Activated CD4-positive, alpha-beta T cell treated with anti-CD3 and anti-CD28 coated beads, Interleukin-2, amount 10 ng/mL, durations not matched to agents 24 days and 14 days (primary cell): Measurements from ENCODE around the gene GSE1. TPM values are rescaled to one million over a fixed set of nuclear protein-coding genes. Genes with fewer than 3 reads are reported as not detected.

Experiments used
- DNase-seq: peaks from one replicate; pipeline ENCODE4 v3.0.0; 2022
- H3K27ac Mint-ChIP-seq: one replicate; pipeline ENCODE4 v1.8.0; 2022; ENCODE audit warnings: mild to moderate bottlenecking, mixed read lengths
- H3K27me3 Mint-ChIP-seq: one replicate; pipeline ENCODE4 v1.8.0; 2022; ENCODE audit warnings: mixed read lengths
- H3K36me3 Mint-ChIP-seq: one replicate; pipeline ENCODE4 v1.8.0; 2022; ENCODE audit warnings: low read depth, mild to moderate bottlenecking, mixed read lengths
- H3K4me1 Mint-ChIP-seq: one replicate; pipeline ENCODE4 v1.8.0; 2021; ENCODE audit warnings: mixed read lengths
- H3K4me3 Mint-ChIP-seq: one replicate; pipeline ENCODE4 v1.8.0; 2022; ENCODE audit warnings: mild to moderate bottlenecking, moderate library complexity, mixed read lengths
- H3K9me3 Mint-ChIP-seq: one replicate; pipeline ENCODE4 v1.8.0; 2021; ENCODE audit warnings: mixed read lengths
- intact Hi-C: fragments of 100-400 bp; cut with micrococcal nuclease; formaldehyde crosslinking; loops from one replicate; pipeline ENCODE4 v1.15.1; 2023
- total RNA-seq: library from RNA; stranded (reverse); gene quantifications from 2 replicates; pipeline ENCODE4 v1.2.3, GENCODE V29; 2022

GSE1 gene
- total RNA-seq, 1 donor from 2014 or later = 37.5 TPM

DNA sequence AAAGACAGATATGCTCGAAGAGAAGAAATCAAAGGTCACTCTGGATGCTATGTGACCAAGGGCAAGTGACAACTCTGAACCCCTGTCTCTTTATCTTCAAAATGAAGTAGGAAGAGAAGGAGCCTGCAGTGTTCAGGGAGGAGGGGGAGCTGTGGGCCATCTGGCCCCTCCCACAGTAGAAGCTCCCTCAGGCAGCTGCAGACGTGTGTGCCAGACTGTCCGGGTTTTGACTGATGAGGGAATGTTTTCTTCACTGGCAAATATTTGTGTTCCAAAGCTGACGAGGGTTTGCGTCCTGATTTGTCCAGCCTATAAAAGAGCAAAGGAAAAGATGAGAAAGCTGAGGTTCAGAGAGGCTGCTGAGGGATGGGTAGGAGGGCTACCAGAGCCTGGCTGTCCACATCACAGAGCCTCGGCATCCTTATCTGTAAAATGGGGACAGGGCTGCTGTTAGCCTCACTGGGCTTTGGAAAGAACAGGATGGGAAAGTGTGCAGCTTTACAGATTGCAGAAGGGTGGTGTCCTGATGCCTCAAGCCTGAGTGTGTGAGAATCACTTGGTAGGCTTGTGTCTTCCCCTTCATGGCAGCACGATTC, 77.4 kb downstream of the GSE1 start:
- Mint-ChIP-seq H3K27ac (no peak overlapping the region), H3K27me3 (peaks cover 5% of the 10 kb centered on the region), H3K36me3 (peaks cover 9% of the 10 kb centered on the region), H3K4me1 (peaks cover 15% of the 10 kb centered on the region), H3K4me3 (no peak overlapping the region), H3K9me3 (no peaks in the 10 kb centered on the region)
- DNase-seq = no peak
- intact Hi-C loops = no loop called here

- Mint-ChIP-seq H3K27ac (no peak overlapping the region), H3K4me3 (no peak overlapping the region), H3K36me3 (no peaks in the 10 kb centered on the region), H3K9me3 (no peaks in the 10 kb centered on the region), H3K4me1 (no peaks in the 10 kb centered on the region), H3K27me3 (peaks cover 5% of the 10 kb centered on the region)
- intact Hi-C loops = no loop called here
- no peak for DNase-seq
These were observed 82.3 kb downstream of the GSE1 start for GRCh38 chr16:85695196-85696128.

GRCh38 chr16:85696781-85697180, 83.7 kb downstream of the GSE1 start:
- H3K27ac Mint-ChIP-seq = no peak overlapping the region
- no peaks in the 10 kb centered on the region for H3K9me3 Mint-ChIP-seq
- no peak for DNase-seq
- H3K4me1 Mint-ChIP-seq = no peaks in the 10 kb centered on the region
- H3K4me3 Mint-ChIP-seq = no peak overlapping the region
- intact Hi-C loops = no loop called here
- H3K36me3 Mint-ChIP-seq = no peaks in the 10 kb centered on the region
- peaks cover 5% of the 10 kb centered on the region for H3K27me3 Mint-ChIP-seq

DNA sequence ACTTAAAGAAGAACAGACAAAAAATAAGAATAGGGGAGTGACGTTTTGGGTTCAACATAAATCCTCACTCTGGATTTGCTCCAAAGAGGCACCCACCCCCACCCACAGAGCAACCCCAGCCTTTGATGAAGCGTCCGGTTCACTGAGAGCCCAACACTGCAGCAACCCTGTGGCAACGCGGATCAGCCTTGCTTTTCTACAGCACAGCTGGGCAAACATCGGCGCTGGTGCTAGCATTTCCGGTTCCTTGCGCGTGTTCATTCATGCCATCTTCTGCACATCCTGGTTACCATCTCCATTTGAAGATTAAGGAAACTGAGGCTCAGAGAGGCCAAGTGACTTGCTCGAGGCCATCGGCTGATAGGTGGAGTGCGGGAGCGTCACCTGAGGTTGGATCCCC, 84.3 kb downstream of the GSE1 start:
- Mint-ChIP-seq H3K4me1 (no peaks in the 10 kb centered on the region), H3K4me3 (no peak overlapping the region), H3K27me3 (peaks cover 4% of the 10 kb centered on the region), H3K36me3 (no peaks in the 10 kb centered on the region), H3K27ac (no peak overlapping the region), H3K9me3 (no peaks in the 10 kb centered on the region)
- no peak for DNase-seq
- intact Hi-C loops = no loop called here

GRCh38 chr16:85698459-85698891, 85.4 kb downstream of the GSE1 start:
- Mint-ChIP-seq H3K9me3 (no peaks in the 10 kb centered on the region), H3K27me3 (peaks cover under 1% of the 10 kb centered on the region), H3K4me1 (no peaks in the 10 kb centered on the region), H3K27ac (no peak overlapping the region), H3K4me3 (no peak overlapping the region), H3K36me3 (no peaks in the 10 kb centered on the region)
- intact Hi-C loops = no loop called here
- DNase-seq = no peak

DNA sequence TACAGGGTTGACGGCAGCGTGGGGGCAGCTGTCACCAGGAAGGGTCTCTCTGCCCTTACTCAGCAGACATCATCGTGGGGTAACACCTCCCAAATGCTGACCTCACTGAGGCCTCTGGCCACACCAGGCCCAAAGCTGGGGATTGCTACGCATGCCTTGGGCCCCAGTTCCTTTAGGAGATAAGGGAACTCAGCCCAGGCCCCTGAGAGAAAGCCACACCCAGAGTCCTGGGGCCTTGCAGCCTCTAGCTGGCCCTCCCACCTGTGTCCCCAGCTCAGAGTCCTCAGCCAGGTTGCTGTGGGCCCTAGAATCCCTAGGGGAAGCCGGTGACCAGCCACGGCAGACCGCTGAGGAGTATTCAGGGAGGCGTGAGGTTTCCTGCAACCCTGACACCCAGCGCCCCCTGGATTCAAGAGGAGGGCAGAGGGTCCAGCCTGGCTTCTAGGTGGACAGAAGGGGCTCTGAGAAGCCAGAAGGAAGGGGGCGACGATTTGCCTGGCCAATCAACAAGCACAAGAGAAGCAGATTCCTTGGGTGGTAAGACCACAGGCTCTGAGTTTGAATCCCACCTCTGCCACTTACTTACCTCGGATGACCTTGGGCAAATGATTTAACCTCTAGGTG, 85.9 kb downstream of the GSE1 start:
- H3K27me3 Mint-ChIP-seq = no peaks in the 10 kb centered on the region
- H3K4me3 Mint-ChIP-seq = no peak overlapping the region
- intact Hi-C loops = no loop called here
- no peaks in the 10 kb centered on the region for H3K4me1 Mint-ChIP-seq
- no peaks in the 10 kb centered on the region for H3K36me3 Mint-ChIP-seq
- no peaks in the 10 kb centered on the region for H3K9me3 Mint-ChIP-seq
- no peak overlapping the region for H3K27ac Mint-ChIP-seq
- DNase-seq = no peak

DNA sequence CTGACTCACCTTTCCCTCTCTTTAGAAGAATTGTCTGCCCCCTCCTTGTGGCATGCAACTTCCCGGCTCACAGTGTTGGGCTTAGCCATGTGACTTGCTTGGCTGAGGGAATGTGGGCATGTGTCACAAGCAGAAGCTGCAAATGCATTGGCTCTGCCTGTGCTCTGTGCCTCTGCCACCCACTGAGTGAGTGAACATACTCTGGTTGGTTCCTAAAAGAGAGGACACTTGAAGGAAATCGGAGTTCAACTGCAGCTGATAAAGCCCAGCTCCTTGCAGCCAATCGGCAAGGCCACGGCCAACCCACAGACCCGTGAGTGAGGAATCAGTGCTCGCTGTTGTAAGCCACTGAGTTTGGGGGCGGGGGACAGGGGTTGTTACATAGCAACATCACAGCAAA, 86.5 kb downstream of the GSE1 start:
- intact Hi-C loops = no loop called here
- no peaks in the 10 kb centered on the region for H3K9me3 Mint-ChIP-seq
- H3K27ac Mint-ChIP-seq = no peak overlapping the region
- no peaks in the 10 kb centered on the region for H3K27me3 Mint-ChIP-seq
- no peak overlapping the region for H3K4me3 Mint-ChIP-seq
- DNase-seq = no peak
- no peaks in the 10 kb centered on the region for H3K4me1 Mint-ChIP-seq
- H3K36me3 Mint-ChIP-seq = no peaks in the 10 kb centered on the region

GRCh38 chr16:85704011-85704410, 90.9 kb downstream of the GSE1 start:
- Mint-ChIP-seq H3K9me3 (no peaks in the 10 kb centered on the region), H3K4me1 (no peaks in the 10 kb centered on the region), H3K36me3 (no peaks in the 10 kb centered on the region), H3K27ac (no peak overlapping the region), H3K27me3 (no peaks in the 10 kb centered on the region), H3K4me3 (no peak overlapping the region)
- intact Hi-C loops = no loop called here
- no peak for DNase-seq

- Mint-ChIP-seq H3K27me3 (no peaks in the 10 kb centered on the region), H3K9me3 (no peaks in the 10 kb centered on the region), H3K4me3 (no peak overlapping the region), H3K36me3 (no peaks in the 10 kb centered on the region), H3K4me1 (no peaks in the 10 kb centered on the region), H3K27ac (no peak overlapping the region)
- no peak for DNase-seq
- intact Hi-C loops = no loop called here
These were observed 92.1 kb downstream of the GSE1 start for GRCh38 chr16:85704900-85705846.

- Mint-ChIP-seq H3K36me3 (no peaks in the 10 kb centered on the region), H3K4me1 (no peaks in the 10 kb centered on the region), H3K27ac (no peak overlapping the region), H3K9me3 (no peaks in the 10 kb centered on the region), H3K27me3 (no peaks in the 10 kb centered on the region), H3K4me3 (no peak overlapping the region)
- DNase-seq = no peak
- intact Hi-C loops = no loop called here
These were observed 93.4 kb downstream of the GSE1 start for GRCh38 chr16:85706449-85707034.

GRCh38 chr16:85707528-85708095, 94.5 kb downstream of the GSE1 start:
- Mint-ChIP-seq H3K4me3 (no peak overlapping the region), H3K27ac (no peak overlapping the region), H3K4me1 (no peaks in the 10 kb centered on the region), H3K9me3 (peaks cover 3% of the 10 kb centered on the region), H3K27me3 (no peaks in the 10 kb centered on the region), H3K36me3 (no peaks in the 10 kb centered on the region)
- DNase-seq = no peak
- intact Hi-C loops = no loop called here

DNA sequence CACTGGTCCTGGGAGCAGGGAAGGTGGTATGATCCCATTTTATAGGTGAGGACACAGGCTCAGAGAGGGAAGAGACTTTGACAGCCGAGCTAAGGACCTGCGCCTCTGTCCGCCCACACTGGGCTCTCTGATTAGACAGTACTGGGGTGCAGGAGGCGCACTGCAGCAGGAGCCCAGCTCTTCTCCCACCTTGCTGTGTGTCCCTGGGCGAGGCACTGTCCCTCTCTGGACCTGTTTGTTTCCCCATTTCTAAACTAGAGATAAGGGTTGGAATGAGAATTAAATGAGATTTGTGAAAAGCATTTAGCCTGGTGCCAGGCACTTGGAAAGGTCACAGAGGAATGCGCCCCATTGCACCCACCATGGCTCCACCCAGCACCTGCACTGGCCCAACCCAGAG, 95.2 kb downstream of the GSE1 start:
- intact Hi-C loops = no loop called here
- Mint-ChIP-seq H3K27me3 (no peaks in the 10 kb centered on the region), H3K36me3 (no peaks in the 10 kb centered on the region), H3K4me1 (no peaks in the 10 kb centered on the region), H3K9me3 (peaks cover 3% of the 10 kb centered on the region), H3K27ac (no peak overlapping the region), H3K4me3 (no peak overlapping the region)
- DNase-seq = no peak
